Measurements from ENCODE around the gene FBXL17. TPM values are rescaled to one million over a fixed set of nuclear protein-coding genes. Genes with fewer than 3 reads are reported as not detected.

The FBXL17 gene
- total and polyA plus RNA-seq, 2 donors, result 12.3 to 13.5 TPM

DNA sequence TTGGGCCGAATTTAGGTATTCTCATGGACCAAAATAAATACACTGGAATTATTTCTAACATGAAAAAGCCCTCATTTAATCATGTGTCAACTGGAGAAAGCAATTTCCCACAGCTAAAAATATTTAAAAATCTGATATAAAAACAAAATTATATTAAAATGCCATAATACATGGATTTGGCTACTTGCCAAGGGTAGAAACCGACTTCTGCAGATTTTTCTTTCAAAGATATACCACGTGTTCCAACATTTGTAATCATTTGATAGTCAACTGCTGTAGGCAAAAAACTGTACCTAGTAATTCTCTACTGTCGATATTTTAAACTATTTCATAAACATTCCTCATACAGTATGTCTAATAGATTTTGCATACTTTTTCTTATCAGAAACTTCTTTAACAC, 237.6 kb downstream of the FBXL17 start:
- H3K27me3 ChIP-seq (ENCODE audit: control insufficient read depth in 2 of 2, insufficient read depth in 1 of 2, low read length in 1 of 2), result no peaks in the 10 kb centered on the region
- H3K36me3 ChIP-seq (ENCODE audit: control insufficient read depth in 2 of 2, insufficient read depth in 2 of 2, low read length in 1 of 2), result no peaks in the 10 kb centered on the region
- no peaks in the 10 kb centered on the region for H3K9me3 ChIP-seq (ENCODE audit: control insufficient read depth in 2 of 2, insufficient read depth in 1 of 2, low read length in 1 of 2)
- no peak overlapping the region for H3K4me3 ChIP-seq (ENCODE audit: low read length in 2 of 2)
- H3K27ac ChIP-seq (ENCODE audit: low read depth in 1 of 2, low read length in 1 of 2), result no peak overlapping the region
- 97% methylated on average over 4 of the region's 4 CpGs for WGBS
- DNase-seq (ENCODE audit: low read depth in 6 of 9, low spot score in 9 of 9), result no peak
- no peaks in the 10 kb centered on the region for H3K4me1 ChIP-seq (ENCODE audit: control insufficient read depth in 2 of 2, insufficient read depth in 2 of 2, low read length in 2 of 2)

DNA sequence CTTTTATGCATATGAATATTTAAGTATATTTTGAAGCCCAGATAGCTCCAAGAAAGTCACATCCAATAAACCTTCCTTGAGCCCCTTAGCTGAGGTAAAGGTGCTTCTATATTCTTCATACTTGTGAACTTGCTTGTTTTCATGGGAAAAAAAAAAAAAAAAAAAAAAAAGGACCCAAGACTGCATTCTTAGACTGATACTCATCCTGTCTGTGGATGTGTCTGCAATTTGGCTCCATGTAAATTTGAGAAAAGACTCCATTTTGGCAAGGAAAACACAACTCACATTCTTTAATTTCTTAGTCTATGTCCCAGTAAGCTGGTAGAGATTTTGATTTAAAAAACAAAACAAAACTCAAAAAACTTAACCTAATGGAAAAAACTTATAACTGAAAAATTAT, 238.3 kb downstream of the FBXL17 start:
- Histone ChIP-seq H3K4me1 (ENCODE audit: control insufficient read depth in 2 of 2, insufficient read depth in 2 of 2, low read length in 2 of 2) (no peaks in the 10 kb centered on the region), H3K27me3 (ENCODE audit: control insufficient read depth in 2 of 2, insufficient read depth in 1 of 2, low read length in 1 of 2) (no peaks in the 10 kb centered on the region)
- DNase-seq (ENCODE audit: low read depth in 6 of 9, low spot score in 9 of 9), result no peak

GRCh38 chr5:108141676-108142075, 240.2 kb downstream of the FBXL17 start:
- Histone ChIP-seq H3K36me3 (ENCODE audit: control insufficient read depth in 2 of 2, insufficient read depth in 2 of 2, low read length in 1 of 2) (no peaks in the 10 kb centered on the region), H3K4me3 (ENCODE audit: low read length in 2 of 2) (no peak overlapping the region), H3K27me3 (ENCODE audit: control insufficient read depth in 2 of 2, insufficient read depth in 1 of 2, low read length in 1 of 2) (no peaks in the 10 kb centered on the region), H3K4me1 (ENCODE audit: control insufficient read depth in 2 of 2, insufficient read depth in 2 of 2, low read length in 2 of 2) (no peaks in the 10 kb centered on the region), H3K27ac (ENCODE audit: low read depth in 1 of 2, low read length in 1 of 2) (no peak overlapping the region), H3K9me3 (ENCODE audit: control insufficient read depth in 2 of 2, insufficient read depth in 1 of 2, low read length in 1 of 2) (no peaks in the 10 kb centered on the region)
- no peak for DNase-seq (ENCODE audit: low read depth in 6 of 9, low spot score in 9 of 9)
- 91% methylated on average over 2 of the region's 2 CpGs for WGBS

More for the DNA sequence above, 238.3 kb downstream of the FBXL17 start:
- Histone ChIP-seq H3K4me3 (ENCODE audit: low read length in 2 of 2) (no peak overlapping the region), H3K9me3 (ENCODE audit: control insufficient read depth in 2 of 2, insufficient read depth in 1 of 2, low read length in 1 of 2) (no peaks in the 10 kb centered on the region), H3K27ac (ENCODE audit: low read depth in 1 of 2, low read length in 1 of 2) (no peak overlapping the region), H3K36me3 (ENCODE audit: control insufficient read depth in 2 of 2, insufficient read depth in 2 of 2, low read length in 1 of 2) (no peaks in the 10 kb centered on the region)

GRCh38 chr5:108136493-108136892, 245.4 kb downstream of the FBXL17 start:
- 93% methylated on average over 2 of the region's 2 CpGs for WGBS
- H3K4me3 ChIP-seq (ENCODE audit: low read length in 2 of 2), result no peak overlapping the region
- no peak for DNase-seq (ENCODE audit: low read depth in 6 of 9, low spot score in 9 of 9)

DNA sequence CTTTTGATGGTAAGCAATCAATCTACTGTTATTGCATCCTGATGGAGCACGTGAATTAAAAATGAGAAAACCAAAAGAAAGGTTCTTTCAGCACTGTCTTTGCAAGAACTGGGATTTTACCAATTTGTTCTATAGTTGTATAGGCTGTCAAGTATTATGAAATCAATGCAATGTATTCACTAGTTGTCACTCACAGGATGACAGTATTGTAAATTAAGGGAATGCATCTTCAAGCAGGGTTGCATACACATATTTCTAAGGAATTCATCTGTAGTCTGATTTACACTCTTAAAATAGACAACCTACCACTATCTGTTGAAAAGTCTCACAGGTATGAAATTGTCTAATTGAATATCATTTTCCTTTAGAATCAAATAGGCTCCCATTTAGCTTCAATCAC, 252.8 kb downstream of the FBXL17 start:
- Histone ChIP-seq H3K36me3 (ENCODE audit: control insufficient read depth in 2 of 2, insufficient read depth in 2 of 2, low read length in 1 of 2) (no peaks in the 10 kb centered on the region), H3K27me3 (ENCODE audit: control insufficient read depth in 2 of 2, insufficient read depth in 1 of 2, low read length in 1 of 2) (no peaks in the 10 kb centered on the region), H3K4me1 (ENCODE audit: control insufficient read depth in 2 of 2, insufficient read depth in 2 of 2, low read length in 2 of 2) (no peaks in the 10 kb centered on the region), H3K27ac (ENCODE audit: low read depth in 1 of 2, low read length in 1 of 2) (no peak overlapping the region), H3K9me3 (ENCODE audit: control insufficient read depth in 2 of 2, insufficient read depth in 1 of 2, low read length in 1 of 2) (no peaks in the 10 kb centered on the region), H3K4me3 (ENCODE audit: low read length in 2 of 2) (no peak overlapping the region)
- WGBS, result 99% methylated on average over 1 of the region's 1 CpG
- DNase-seq (ENCODE audit: low read depth in 6 of 9, low spot score in 9 of 9), result no peak

More at GRCh38 chr5:108136493-108136892, 245.4 kb downstream of the FBXL17 start:
- no peaks in the 10 kb centered on the region for H3K27me3 ChIP-seq (ENCODE audit: control insufficient read depth in 2 of 2, insufficient read depth in 1 of 2, low read length in 1 of 2)
- H3K9me3 ChIP-seq (ENCODE audit: control insufficient read depth in 2 of 2, insufficient read depth in 1 of 2, low read length in 1 of 2), result no peaks in the 10 kb centered on the region
- H3K27ac ChIP-seq (ENCODE audit: low read depth in 1 of 2, low read length in 1 of 2), result no peak overlapping the region
- H3K36me3 ChIP-seq (ENCODE audit: control insufficient read depth in 2 of 2, insufficient read depth in 2 of 2, low read length in 1 of 2), result no peaks in the 10 kb centered on the region
- no peaks in the 10 kb centered on the region for H3K4me1 ChIP-seq (ENCODE audit: control insufficient read depth in 2 of 2, insufficient read depth in 2 of 2, low read length in 2 of 2)

- H3K36me3 ChIP-seq (ENCODE audit: control insufficient read depth in 2 of 2, insufficient read depth in 2 of 2, low read length in 1 of 2), result no peaks in the 10 kb centered on the region
- H3K27ac ChIP-seq (ENCODE audit: low read depth in 1 of 2, low read length in 1 of 2), result no peak overlapping the region
- H3K27me3 ChIP-seq (ENCODE audit: control insufficient read depth in 2 of 2, insufficient read depth in 1 of 2, low read length in 1 of 2), result no peaks in the 10 kb centered on the region
- 99% methylated on average over 3 of the region's 3 CpGs for WGBS
- H3K4me3 ChIP-seq (ENCODE audit: low read length in 2 of 2), result no peak overlapping the region
- DNase-seq (ENCODE audit: low read depth in 6 of 9, low spot score in 9 of 9), result no peak
- H3K9me3 ChIP-seq (ENCODE audit: control insufficient read depth in 2 of 2, insufficient read depth in 1 of 2, low read length in 1 of 2), result no peaks in the 10 kb centered on the region
- H3K4me1 ChIP-seq (ENCODE audit: control insufficient read depth in 2 of 2, insufficient read depth in 2 of 2, low read length in 2 of 2), result no peaks in the 10 kb centered on the region
These were observed 256.0 kb downstream of the FBXL17 start for GRCh38 chr5:108125771-108126511.

DNA sequence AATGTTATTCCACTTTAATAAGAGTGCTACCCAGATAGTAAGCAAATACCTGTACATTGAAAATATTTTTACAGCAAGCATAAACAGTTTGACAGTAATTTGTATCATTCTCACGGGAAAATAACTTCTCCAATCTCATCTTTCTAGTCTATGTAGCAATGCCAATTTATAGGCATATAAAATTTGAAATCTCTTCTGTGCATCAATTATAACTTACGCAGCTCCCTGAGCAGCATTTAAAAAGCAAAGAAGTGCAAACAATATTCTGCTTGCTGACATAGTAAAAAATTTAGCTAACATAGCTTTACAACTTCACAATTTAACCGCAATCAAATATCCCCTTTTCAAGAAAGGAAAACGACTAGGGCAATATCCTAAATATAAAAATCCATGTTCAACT, 257.3 kb downstream of the FBXL17 start:
- Histone ChIP-seq H3K9me3 (ENCODE audit: control insufficient read depth in 2 of 2, insufficient read depth in 1 of 2, low read length in 1 of 2) (no peaks in the 10 kb centered on the region), H3K27ac (ENCODE audit: low read depth in 1 of 2, low read length in 1 of 2) (no peak overlapping the region), H3K27me3 (ENCODE audit: control insufficient read depth in 2 of 2, insufficient read depth in 1 of 2, low read length in 1 of 2) (no peaks in the 10 kb centered on the region), H3K4me3 (ENCODE audit: low read length in 2 of 2) (no peak overlapping the region), H3K4me1 (ENCODE audit: control insufficient read depth in 2 of 2, insufficient read depth in 2 of 2, low read length in 2 of 2) (no peaks in the 10 kb centered on the region), H3K36me3 (ENCODE audit: control insufficient read depth in 2 of 2, insufficient read depth in 2 of 2, low read length in 1 of 2) (no peaks in the 10 kb centered on the region)
- DNase-seq (ENCODE audit: low read depth in 6 of 9, low spot score in 9 of 9), result no peak
- 97% methylated on average over 4 of the region's 4 CpGs for WGBS

DNA sequence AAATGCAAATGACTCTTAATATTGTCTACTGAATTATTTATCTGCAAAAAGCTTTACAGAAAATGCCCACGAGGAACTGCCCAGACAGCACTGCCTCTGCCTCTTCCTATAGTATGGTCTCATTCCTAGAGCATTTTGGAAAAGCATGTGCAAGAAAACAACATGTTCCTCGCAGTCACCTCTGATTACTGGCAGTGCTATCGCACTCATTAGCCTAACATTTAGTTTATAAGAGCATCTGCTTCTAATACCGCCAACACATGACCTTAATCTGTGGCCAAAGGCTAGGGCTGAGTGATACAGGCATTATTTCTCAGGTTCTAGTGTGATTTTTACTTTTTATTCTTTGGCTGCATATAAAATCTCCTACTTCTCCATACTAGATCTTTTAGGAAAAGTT, 259.2 kb downstream of the FBXL17 start:
- H3K27ac ChIP-seq (ENCODE audit: low read depth in 1 of 2, low read length in 1 of 2), result no peak overlapping the region

DNA sequence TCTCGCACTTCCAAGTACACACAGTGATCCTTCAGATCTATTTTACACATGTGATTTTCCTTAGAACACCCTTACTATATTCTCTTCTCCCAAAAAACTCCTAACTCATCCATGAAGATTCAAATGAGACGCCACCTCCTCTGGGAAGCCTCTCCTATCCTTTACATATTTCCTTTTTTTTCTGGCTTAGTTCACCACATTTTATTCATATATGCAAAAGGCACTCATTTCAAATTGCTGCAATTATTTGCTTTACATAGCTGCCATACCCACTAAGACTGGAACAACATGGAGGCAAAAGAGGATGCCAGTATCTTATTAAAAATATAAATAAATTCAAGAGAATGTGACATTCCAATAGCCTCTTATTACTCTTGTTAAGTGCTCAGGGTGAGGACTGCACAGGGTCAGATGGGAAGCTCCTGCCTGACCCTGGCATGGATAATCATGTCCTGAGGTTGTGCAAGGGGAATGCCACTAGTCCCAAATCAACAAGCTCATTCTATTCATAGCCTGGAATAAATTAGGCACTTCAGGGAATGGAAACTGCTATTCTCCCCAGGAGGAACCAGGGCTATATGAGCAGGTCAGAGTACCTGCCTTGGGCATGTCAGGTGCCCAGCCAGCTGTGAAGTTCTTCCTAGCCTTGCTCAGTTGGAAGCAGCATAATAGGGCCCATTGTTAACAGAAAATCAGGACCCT, 262.9 kb downstream of the FBXL17 start:
- no peak overlapping the region for H3K27ac ChIP-seq (ENCODE audit: low read depth in 1 of 2, low read length in 1 of 2)
- 99% methylated on average over 2 of the region's 2 CpGs for WGBS

More for the DNA sequence above, 259.2 kb downstream of the FBXL17 start:
- no peaks in the 10 kb centered on the region for H3K9me3 ChIP-seq (ENCODE audit: control insufficient read depth in 2 of 2, insufficient read depth in 1 of 2, low read length in 1 of 2)
- no peaks in the 10 kb centered on the region for H3K27me3 ChIP-seq (ENCODE audit: control insufficient read depth in 2 of 2, insufficient read depth in 1 of 2, low read length in 1 of 2)
- WGBS, result 96% methylated on average over 4 of the region's 4 CpGs
- DNase-seq (ENCODE audit: low read depth in 6 of 9, low spot score in 9 of 9), result no peak
- H3K4me1 ChIP-seq (ENCODE audit: control insufficient read depth in 2 of 2, insufficient read depth in 2 of 2, low read length in 2 of 2), result no peaks in the 10 kb centered on the region
- H3K36me3 ChIP-seq (ENCODE audit: control insufficient read depth in 2 of 2, insufficient read depth in 2 of 2, low read length in 1 of 2), result no peaks in the 10 kb centered on the region
- H3K4me3 ChIP-seq (ENCODE audit: low read length in 2 of 2), result no peak overlapping the region

More for the DNA sequence above, 262.9 kb downstream of the FBXL17 start:
- no peaks in the 10 kb centered on the region for H3K4me1 ChIP-seq (ENCODE audit: control insufficient read depth in 2 of 2, insufficient read depth in 2 of 2, low read length in 2 of 2)
- no peaks in the 10 kb centered on the region for H3K9me3 ChIP-seq (ENCODE audit: control insufficient read depth in 2 of 2, insufficient read depth in 1 of 2, low read length in 1 of 2)
- no peak for DNase-seq (ENCODE audit: low read depth in 6 of 9, low spot score in 9 of 9)
- H3K27me3 ChIP-seq (ENCODE audit: control insufficient read depth in 2 of 2, insufficient read depth in 1 of 2, low read length in 1 of 2), result no peaks in the 10 kb centered on the region
- no peak overlapping the region for H3K4me3 ChIP-seq (ENCODE audit: low read length in 2 of 2)
- no peaks in the 10 kb centered on the region for H3K36me3 ChIP-seq (ENCODE audit: control insufficient read depth in 2 of 2, insufficient read depth in 2 of 2, low read length in 1 of 2)
